ENCODE data around the gene LINGO1. TPM values are rescaled to one million over a fixed set of nuclear protein-coding genes. Genes with fewer than 3 reads are reported as not detected.

LINGO1 gene
- total and polyA plus RNA-seq, 2 donors (not counting 1 experiment from before 2014, with no cell fraction given) = 0.05 TPM; not detected in 1

- H3K27me3 ChIP-seq (ENCODE audit: control insufficient read depth, insufficient read depth, low read length) = peaks cover 31% of the 10 kb centered on the region
These were observed 3.4 kb downstream of the LINGO1 start for GRCh38 chr15:77629070-77630030.

GRCh38 chr15:77628010-77628409 lies 4.7 kb downstream of the LINGO1 start:
- H3K4me2 ChIP-seq (ENCODE audit: extremely low read depth, insufficient read depth, low read length) = no peak overlapping the region
- no peaks in the 10 kb centered on the region for H4K20me1 ChIP-seq (ENCODE audit: control insufficient read depth, extremely low read depth, insufficient read depth, low read length)
- H3K27me3 ChIP-seq (ENCODE audit: control insufficient read depth, insufficient read depth, low read length) = peaks cover 27% of the 10 kb centered on the region
- no peaks in the 10 kb centered on the region for H3K36me3 ChIP-seq (ENCODE audit: control insufficient read depth, insufficient read depth, low read length)
- no peaks in the 10 kb centered on the region for H3K79me2 ChIP-seq (ENCODE audit: control insufficient read depth, insufficient read depth, low read length)
- no peaks in the 10 kb centered on the region for H3K9me3 ChIP-seq (ENCODE audit: control insufficient read depth, insufficient read depth, low read depth, low read length)
- no peak overlapping the region for H3K4me3 ChIP-seq (replicated peaks in 1 of 4; ENCODE audit: control extremely low read depth in 1 of 4, insufficient read depth in 1 of 4, low read depth in 3 of 4, low read length in 4 of 4)
- no peak overlapping the region for H2AFZ ChIP-seq (ENCODE audit: low read length)
- no peak overlapping the region for H3K27ac ChIP-seq (ENCODE audit: insufficient read depth, low read length)
- TF ChIP-seq EZH2 (IDR thresholded peaks at IDR 0.05; ENCODE audit: low read length, missing control alignments) (no peak), CTCF (conservative IDR thresholded peaks at IDR 0.05 in 1 of 2, IDR thresholded peaks at IDR 0.05 in 1 of 2; ENCODE audit: low read depth in 1 of 2, low read length in 2 of 2) (no peak)
- no peaks in the 10 kb centered on the region for H3K4me1 ChIP-seq (ENCODE audit: control insufficient read depth, extremely low read depth, insufficient read depth, low read length)
- no peak overlapping the region for H3K9ac ChIP-seq (ENCODE audit: insufficient read depth, low read length)
- DNase-seq (ENCODE audit: low read depth in 2 of 2) = no peak

More at GRCh38 chr15:77629070-77630030, 3.4 kb downstream of the LINGO1 start:
- Histone ChIP-seq H3K79me2 (ENCODE audit: control insufficient read depth, insufficient read depth, low read length) (no peaks in the 10 kb centered on the region), H4K20me1 (ENCODE audit: control insufficient read depth, extremely low read depth, insufficient read depth, low read length) (no peaks in the 10 kb centered on the region), H3K4me3 (replicated peaks in 1 of 4; ENCODE audit: control extremely low read depth in 1 of 4, insufficient read depth in 1 of 4, low read depth in 3 of 4, low read length in 4 of 4) (no peak overlapping the region), H3K36me3 (ENCODE audit: control insufficient read depth, insufficient read depth, low read length) (no peaks in the 10 kb centered on the region), H3K4me2 (ENCODE audit: extremely low read depth, insufficient read depth, low read length) (no peak overlapping the region), H3K9me3 (ENCODE audit: control insufficient read depth, insufficient read depth, low read depth, low read length) (no peaks in the 10 kb centered on the region), H2AFZ (ENCODE audit: low read length) (no peak overlapping the region), H3K27ac (ENCODE audit: insufficient read depth, low read length) (no peak overlapping the region), H3K9ac (ENCODE audit: insufficient read depth, low read length) (no peak overlapping the region), H3K4me1 (ENCODE audit: control insufficient read depth, extremely low read depth, insufficient read depth, low read length) (no peaks in the 10 kb centered on the region)
- DNase-seq (ENCODE audit: low read depth in 2 of 2) = no peak
- TF ChIP-seq EZH2 (IDR thresholded peaks at IDR 0.05; ENCODE audit: low read length, missing control alignments) (no peak), CTCF (conservative IDR thresholded peaks at IDR 0.05 in 1 of 2, IDR thresholded peaks at IDR 0.05 in 1 of 2; ENCODE audit: low read depth in 1 of 2, low read length in 2 of 2) (no peak)

- H3K4me1 ChIP-seq (ENCODE audit: control insufficient read depth, extremely low read depth, insufficient read depth, low read length) = no peaks in the 10 kb centered on the region
- H3K27me3 ChIP-seq (ENCODE audit: control insufficient read depth, insufficient read depth, low read length) = peaks cover 27% of the 10 kb centered on the region
- H3K79me2 ChIP-seq (ENCODE audit: control insufficient read depth, insufficient read depth, low read length) = no peaks in the 10 kb centered on the region
- H3K9me3 ChIP-seq (ENCODE audit: control insufficient read depth, insufficient read depth, low read depth, low read length) = no peaks in the 10 kb centered on the region
- H3K27ac ChIP-seq (ENCODE audit: insufficient read depth, low read length) = no peak overlapping the region
- DNase-seq (ENCODE audit: low read depth in 2 of 2) = no peak
- no peak overlapping the region for H2AFZ ChIP-seq (ENCODE audit: low read length)
- no peak overlapping the region for H3K4me2 ChIP-seq (ENCODE audit: extremely low read depth, insufficient read depth, low read length)
- no peak overlapping the region for H3K4me3 ChIP-seq (replicated peaks in 1 of 4; ENCODE audit: control extremely low read depth in 1 of 4, insufficient read depth in 1 of 4, low read depth in 3 of 4, low read length in 4 of 4)
- no peak overlapping the region for H3K9ac ChIP-seq (ENCODE audit: insufficient read depth, low read length)
- TF ChIP-seq EZH2 (IDR thresholded peaks at IDR 0.05; ENCODE audit: low read length, missing control alignments) (no peak), CTCF (conservative IDR thresholded peaks at IDR 0.05 in 1 of 2, IDR thresholded peaks at IDR 0.05 in 1 of 2; ENCODE audit: low read depth in 1 of 2, low read length in 2 of 2) (no peak)
- no peaks in the 10 kb centered on the region for H3K36me3 ChIP-seq (ENCODE audit: control insufficient read depth, insufficient read depth, low read length)
- no peaks in the 10 kb centered on the region for H4K20me1 ChIP-seq (ENCODE audit: control insufficient read depth, extremely low read depth, insufficient read depth, low read length)
These were observed 5.1 kb downstream of the LINGO1 start for GRCh38 chr15:77627581-77627980.

Data from fibroblast of lung (primary cell).